Chondrocyte (in vitro differentiated cells): ENCODE results near the gene RANBP17. TPM values are rescaled to one million over a fixed set of nuclear protein-coding genes. Genes with fewer than 3 reads are reported as not detected.

Experiments
- DNase-seq: peaks from one replicate; pipeline ENCODE4 v3.0.0; 2021; ENCODE audit warnings: mixed read lengths, low spot score
- H3K27ac Mint-ChIP-seq: one replicate; pipeline ENCODE4 v1.8.0; 2021; ENCODE audit warnings: mild to moderate bottlenecking, moderate library complexity, mixed read lengths; ENCODE audit not compliant: unreplicated experiment
- H3K27me3 Mint-ChIP-seq: 2 replicates; pipeline ENCODE4 v1.8.0; 2021; ENCODE audit warnings: low read depth, mixed read lengths
- H3K36me3 Mint-ChIP-seq: 2 replicates; pipeline ENCODE4 v1.8.0; 2021; ENCODE audit warnings: low read depth, mixed read lengths
- H3K4me1 Mint-ChIP-seq: 2 replicates; pipeline ENCODE4 v1.8.0; 2021; ENCODE audit warnings: low read depth, mild to moderate bottlenecking, mixed read lengths
- H3K4me3 Mint-ChIP-seq: one replicate; pipeline ENCODE4 v1.8.0; 2021; ENCODE audit warnings: mild to moderate bottlenecking, moderate library complexity, mixed read lengths; ENCODE audit not compliant: unreplicated experiment
- H3K9me3 Mint-ChIP-seq: 2 replicates; pipeline ENCODE4 v1.8.0; 2021; ENCODE audit warnings: low read depth, mixed read lengths
- CTCF ChIP-seq: fragments of 200-600 bp; sonication (generic); IDR thresholded peaks from 2 replicates; pipeline ENCODE4 v1.5.0; 2021; ENCODE audit warnings: antibody characterized with exemption, mild to moderate bottlenecking, moderate library complexity
- total RNA-seq: library from RNA; stranded (reverse); gene quantifications from 3 replicates; pipeline ENCODE4 v1.2.1, GENCODE V29; 2021

Gene RANBP17
- total RNA-seq, 1 donor from 2014 or later = 24.5 TPM

GRCh38 chr5:170892196-170892595 is 30.4 kb downstream of the RANBP17 start:
- peaks cover 14% of the 10 kb centered on the region for H3K4me1 Mint-ChIP-seq
- no peaks in the 10 kb centered on the region for H3K27me3 Mint-ChIP-seq
- H3K9me3 Mint-ChIP-seq = no peaks in the 10 kb centered on the region
- peaks cover 9% of the 10 kb centered on the region for H3K36me3 Mint-ChIP-seq
- H3K27ac Mint-ChIP-seq = no peak overlapping the region
- no peak for DNase-seq
- H3K4me3 Mint-ChIP-seq = no peak overlapping the region
- TF ChIP-seq CTCF = no peak

GRCh38 chr5:170894665-170895064 is 32.8 kb downstream of the RANBP17 start:
- H3K4me3 Mint-ChIP-seq = no peak overlapping the region
- H3K4me1 Mint-ChIP-seq = peaks cover 14% of the 10 kb centered on the region
- peaks cover 4% of the 10 kb centered on the region for H3K9me3 Mint-ChIP-seq
- H3K36me3 Mint-ChIP-seq = peaks cover 16% of the 10 kb centered on the region
- no peak overlapping the region for H3K27ac Mint-ChIP-seq
- TF ChIP-seq CTCF = no peak
- H3K27me3 Mint-ChIP-seq = no peaks in the 10 kb centered on the region
- DNase-seq = no peak

GRCh38 chr5:170896779-170897178 is 35.0 kb downstream of the RANBP17 start:
- H3K4me1 Mint-ChIP-seq = peaks cover 6% of the 10 kb centered on the region
- peaks cover 25% of the 10 kb centered on the region for H3K9me3 Mint-ChIP-seq
- H3K27me3 Mint-ChIP-seq = no peaks in the 10 kb centered on the region
- no peak overlapping the region for H3K4me3 Mint-ChIP-seq
- no peak for DNase-seq
- H3K27ac Mint-ChIP-seq = no peak overlapping the region
- TF ChIP-seq CTCF = peak; percentile 61
- H3K36me3 Mint-ChIP-seq = peaks cover 31% of the 10 kb centered on the region

GRCh38 chr5:170903075-170903474 is 41.3 kb downstream of the RANBP17 start:
- Mint-ChIP-seq H3K27me3 (no peaks in the 10 kb centered on the region), H3K27ac (no peak overlapping the region), H3K9me3 (peaks cover 32% of the 10 kb centered on the region), H3K4me3 (no peak overlapping the region), H3K4me1 (no peaks in the 10 kb centered on the region), H3K36me3 (peaks cover 39% of the 10 kb centered on the region)
- DNase-seq = peak; percentile 36
- no peak for TF ChIP-seq CTCF

- Mint-ChIP-seq H3K27ac (no peak overlapping the region), H3K9me3 (peaks cover 6% of the 10 kb centered on the region), H3K27me3 (no peaks in the 10 kb centered on the region), H3K36me3 (peaks cover 14% of the 10 kb centered on the region), H3K4me3 (no peak overlapping the region), H3K4me1 (no peaks in the 10 kb centered on the region)
- no peak for TF ChIP-seq CTCF
- no peak for DNase-seq
Measured at GRCh38 chr5:170907758-170908157, 45.9 kb downstream of the RANBP17 start.
